UCSD-AML1 (cell line): Measurements from ENCODE around the gene STK24.

ENCODE experiments used
- DNase-seq: peaks from one replicate; lab custom pipeline; 2025; ENCODE audit not compliant: unreplicated experiment; lab: John Stamatoyannopoulos, UW

STK24 gene

DNA sequence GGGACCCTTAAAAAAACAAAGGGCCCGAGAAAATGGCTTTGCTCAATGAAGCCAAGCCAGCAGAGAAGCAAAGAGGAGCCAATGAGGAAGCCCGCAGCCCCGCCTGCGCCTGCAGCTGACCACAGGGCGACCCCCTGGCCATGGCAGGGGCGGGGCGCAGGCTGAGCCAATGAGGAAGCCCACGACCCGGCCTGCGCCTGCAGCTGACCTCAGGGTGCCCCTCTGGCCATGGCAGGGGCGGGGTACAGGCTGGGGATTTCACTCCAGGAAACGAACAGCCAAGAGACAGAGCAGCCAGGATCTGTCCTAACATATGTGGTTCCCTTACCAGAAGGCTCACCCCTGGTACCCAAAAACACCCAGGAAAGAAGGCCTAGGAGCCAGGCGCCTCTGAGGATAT is 101.4 kb downstream of the STK24 start:
- DNase-seq, result no peak

DNA sequence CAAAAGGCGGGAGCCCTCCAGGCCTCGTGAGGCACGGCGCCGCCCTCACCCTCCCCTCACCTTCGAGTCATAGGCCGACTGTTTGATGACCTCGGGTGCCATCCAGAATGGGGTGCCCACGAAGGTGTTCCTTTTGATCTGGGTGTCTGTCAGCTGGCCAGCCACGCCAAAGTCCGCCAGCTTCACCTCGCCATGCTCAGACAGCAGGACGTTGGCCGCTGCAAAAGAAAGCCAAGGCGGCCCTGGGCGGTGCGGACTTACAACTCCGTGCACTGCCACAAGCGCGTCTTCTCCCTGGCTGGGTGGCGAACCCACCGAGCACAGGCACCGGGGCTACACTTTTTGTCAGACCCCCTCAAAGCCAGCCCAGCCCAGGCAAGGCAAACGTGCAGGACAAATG is 102.1 kb downstream of the STK24 start:
- DNase-seq, result no peak

DNA sequence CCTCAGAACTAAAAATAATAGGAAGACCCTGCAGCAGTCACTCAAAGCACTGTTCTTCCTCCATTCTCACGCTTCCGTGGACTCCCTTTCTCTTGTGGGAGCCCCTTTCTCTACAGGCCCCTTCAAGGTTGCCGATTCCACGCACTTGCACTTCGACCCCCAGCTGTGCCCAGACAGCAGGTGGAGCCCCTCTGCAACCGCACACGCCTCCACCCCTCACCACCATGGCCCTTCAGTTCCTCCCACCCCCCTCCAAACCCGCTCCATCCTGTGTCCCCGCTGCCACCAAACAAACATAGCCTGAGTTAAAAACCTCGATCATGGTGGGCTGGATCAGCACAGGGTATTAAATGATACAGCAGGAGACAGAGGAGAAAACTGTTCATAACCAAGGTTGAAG is 102.6 kb downstream of the STK24 start:
- DNase-seq, result no peak

GRCh38 chr13:98473788-98474144 is 103.1 kb downstream of the STK24 start:
- DNase-seq, result no peak

DNA sequence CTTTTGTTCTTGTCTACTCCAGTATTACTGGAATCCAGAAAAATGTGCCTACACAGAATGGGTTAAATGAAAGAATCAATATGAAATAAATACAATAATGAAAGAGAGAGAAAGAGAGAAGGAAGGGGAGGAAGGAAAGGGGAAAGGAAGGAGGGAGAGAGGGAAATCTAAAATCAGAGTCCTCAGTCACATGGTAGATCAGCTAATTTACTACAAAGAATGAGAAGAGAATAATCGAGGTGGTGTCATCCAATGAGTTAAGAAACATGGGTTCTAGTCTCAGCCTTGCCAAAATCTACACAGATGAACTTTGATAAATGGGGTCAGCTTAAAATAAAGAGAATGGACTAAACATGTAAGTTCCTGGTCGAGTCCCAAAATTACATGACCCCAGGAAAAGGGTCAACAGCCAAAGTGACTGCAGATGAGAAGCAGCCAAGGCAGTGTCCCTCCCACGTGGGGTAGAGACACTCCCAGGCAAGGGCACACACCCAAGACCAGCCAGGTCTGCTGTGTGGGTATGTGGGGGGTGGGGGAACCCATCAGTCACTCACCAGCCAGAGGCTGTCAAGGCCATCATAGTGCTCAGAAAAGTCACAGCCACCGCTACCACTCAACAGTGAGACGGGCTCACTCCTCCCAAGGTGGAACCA is 103.6 kb downstream of the STK24 start:
- no peak for DNase-seq

DNA sequence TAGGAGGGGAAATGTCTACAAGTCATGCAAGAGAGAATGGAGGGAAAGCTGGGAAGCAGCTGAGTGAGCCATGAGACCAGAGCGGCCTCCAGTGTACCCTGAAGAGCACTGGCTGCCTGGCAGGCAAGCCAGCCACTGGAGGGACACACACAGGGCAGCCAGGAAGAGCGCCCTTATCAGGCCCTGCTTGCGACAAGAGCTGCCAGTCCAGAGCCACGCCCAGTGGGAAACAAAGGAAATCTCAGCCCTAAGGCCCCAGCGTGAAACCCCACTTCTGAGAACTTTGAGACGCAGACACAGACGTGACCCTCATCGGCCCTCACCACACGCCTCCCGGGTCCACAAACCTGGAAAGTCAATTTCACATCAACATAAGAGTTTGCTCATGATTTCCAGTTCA is 105.0 kb downstream of the STK24 start:
- no peak for DNase-seq

GRCh38 chr13:98470920-98471319 is 106.0 kb downstream of the STK24 start:
- no peak for DNase-seq

- no peak for DNase-seq
Observed at GRCh38 chr13:98468929-98469328, 108.0 kb downstream of the STK24 start.

DNA sequence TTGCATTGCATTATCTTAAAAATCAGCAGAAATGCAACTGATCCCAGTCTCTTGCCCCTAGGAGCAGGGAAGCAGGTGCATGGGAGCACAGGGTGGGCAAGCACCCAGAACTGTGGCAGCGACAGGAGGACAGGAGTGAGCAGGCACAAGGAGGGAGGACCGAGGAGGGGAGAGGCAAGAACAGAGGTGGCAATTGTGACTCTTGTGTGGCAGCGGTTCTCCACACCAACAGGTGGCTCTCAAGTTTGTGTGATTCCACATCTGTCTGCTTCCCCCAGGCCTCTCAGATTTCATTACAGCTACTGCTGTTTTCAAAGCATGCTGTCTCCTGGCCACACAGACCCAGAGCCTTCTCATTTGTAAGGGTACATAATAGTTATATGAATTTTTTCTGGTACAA is 108.5 kb downstream of the STK24 start:
- no peak for DNase-seq

GRCh38 chr13:98467263-98467985 is 109.5 kb downstream of the STK24 start:
- DNase-seq, result no peak

- peak; percentile 50 for DNase-seq
Observed at GRCh38 chr13:98466634-98467236, 110.2 kb downstream of the STK24 start.

DNA sequence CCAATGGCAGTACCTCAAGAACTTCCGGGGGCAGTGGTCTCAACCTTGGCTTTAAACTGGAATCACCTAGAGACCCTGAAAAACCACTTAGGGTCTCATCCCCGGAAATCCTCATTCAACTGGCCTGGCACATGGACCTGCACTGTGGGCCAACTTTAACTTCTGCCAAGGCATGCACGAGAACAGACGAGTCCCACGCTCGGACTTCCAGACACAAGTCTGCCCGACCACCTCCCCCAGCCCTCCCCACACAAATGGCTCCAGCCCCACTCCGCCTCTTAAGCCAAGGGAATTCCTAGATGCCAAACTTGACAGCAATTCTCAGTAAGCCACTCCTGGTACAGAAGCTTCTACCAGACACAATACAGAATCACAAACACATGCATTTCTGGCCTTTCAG is 114.0 kb downstream of the STK24 start:
- no peak for DNase-seq

DNA sequence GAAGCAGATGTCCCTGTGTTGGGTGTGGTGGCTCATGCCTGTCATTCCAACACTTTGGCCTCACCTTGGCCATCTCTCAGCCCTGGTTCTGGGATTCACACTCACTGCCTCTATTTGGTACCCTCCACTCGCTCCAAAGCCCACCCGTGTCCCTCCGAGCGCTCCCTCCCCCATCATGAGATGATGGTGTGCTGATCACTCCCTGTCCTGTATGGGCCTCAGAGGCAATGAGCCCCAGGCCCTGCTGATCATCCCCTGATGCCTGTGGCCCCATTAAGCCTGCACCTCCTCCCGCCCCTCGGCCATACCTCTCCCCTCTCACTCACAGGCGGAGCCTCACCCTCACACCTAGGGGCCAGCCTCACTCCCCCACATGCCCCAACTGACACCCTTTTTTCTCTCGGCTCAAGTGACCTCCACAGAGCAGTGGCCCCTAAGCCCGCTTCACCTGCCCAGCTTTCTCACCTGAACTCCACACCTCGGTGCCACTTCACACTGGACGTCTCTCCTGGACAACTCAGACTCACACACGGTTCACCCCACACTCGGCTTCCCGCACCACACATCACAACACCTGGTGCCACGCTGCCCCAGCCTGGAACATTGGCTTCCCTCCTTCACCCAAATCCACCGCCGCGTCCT is 114.5 kb downstream of the STK24 start:
- DNase-seq, result no peak

DNA sequence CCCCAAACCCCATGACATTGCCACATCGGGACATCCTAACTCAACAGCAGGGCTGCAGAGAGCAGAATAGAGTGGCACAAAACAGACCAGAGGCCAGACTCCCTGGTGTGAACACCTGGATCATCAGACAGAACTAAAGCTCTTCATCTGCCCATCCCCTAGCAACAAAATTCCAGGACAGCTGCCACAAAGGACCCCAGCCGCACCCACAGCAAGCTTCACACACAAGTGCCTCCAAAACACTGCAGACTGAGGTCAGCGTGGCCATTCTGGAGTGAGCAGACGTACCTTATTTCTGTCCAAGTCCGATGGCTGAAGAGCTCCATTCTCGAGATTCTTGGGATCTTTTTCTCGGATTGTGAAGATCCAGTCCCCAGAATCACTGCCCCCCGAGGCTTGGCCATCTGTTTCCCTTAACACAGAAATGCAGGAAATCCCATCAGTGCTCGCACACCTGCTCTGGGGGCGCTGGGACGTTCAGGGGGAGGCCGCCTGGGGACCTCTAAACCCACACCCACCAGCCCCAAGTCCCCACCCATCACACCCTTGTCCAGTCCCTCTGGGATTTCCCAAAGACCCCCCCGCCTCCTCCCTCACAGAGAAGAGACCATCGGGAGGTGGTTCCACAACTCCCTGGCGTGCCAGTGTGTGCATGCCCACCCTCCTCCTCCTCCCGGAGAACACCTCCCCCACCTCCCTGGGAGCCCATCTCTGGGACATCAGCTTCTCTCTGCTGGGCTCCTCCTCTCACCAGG is 115.2 kb downstream of the STK24 start:
- DNase-seq, result no peak

GRCh38 chr13:98460516-98460915 is 116.4 kb downstream of the STK24 start:
- DNase-seq, result no peak

GRCh38 chr13:98459721-98460370 is 117.1 kb downstream of the STK24 start:
- DNase-seq, result no peak

- no peak for DNase-seq
Observed at GRCh38 chr13:98459171-98459681, 117.7 kb downstream of the STK24 start.

- no peak for DNase-seq
Observed at GRCh38 chr13:98458431-98458830, 118.5 kb downstream of the STK24 start.

DNA sequence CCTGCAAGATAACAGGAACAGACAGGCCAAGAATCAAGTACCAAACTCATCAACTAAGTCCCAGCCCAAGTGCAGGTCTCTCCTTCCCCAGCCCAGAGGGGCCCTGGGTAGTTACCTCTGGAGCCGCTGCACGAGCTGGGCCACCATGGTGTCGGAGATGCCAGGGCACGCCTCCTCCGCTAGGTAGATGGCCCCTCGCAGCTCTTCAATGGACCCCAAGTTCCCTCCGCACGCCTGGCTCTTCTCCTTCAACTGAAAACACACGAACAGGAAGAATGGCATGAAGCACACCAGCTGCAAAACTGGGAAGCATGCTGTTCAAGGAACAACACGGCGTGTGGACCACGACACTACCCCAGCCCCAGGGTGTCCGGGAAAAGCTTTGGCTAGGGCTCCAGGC is 119.9 kb downstream of the STK24 start:
- DNase-seq, result no peak

- DNase-seq, result no peak
Observed at GRCh38 chr13:98456413-98456845, 120.5 kb downstream of the STK24 start.
